Measurements from ENCODE around the gene HAUS8.

Gene HAUS8

DNA sequence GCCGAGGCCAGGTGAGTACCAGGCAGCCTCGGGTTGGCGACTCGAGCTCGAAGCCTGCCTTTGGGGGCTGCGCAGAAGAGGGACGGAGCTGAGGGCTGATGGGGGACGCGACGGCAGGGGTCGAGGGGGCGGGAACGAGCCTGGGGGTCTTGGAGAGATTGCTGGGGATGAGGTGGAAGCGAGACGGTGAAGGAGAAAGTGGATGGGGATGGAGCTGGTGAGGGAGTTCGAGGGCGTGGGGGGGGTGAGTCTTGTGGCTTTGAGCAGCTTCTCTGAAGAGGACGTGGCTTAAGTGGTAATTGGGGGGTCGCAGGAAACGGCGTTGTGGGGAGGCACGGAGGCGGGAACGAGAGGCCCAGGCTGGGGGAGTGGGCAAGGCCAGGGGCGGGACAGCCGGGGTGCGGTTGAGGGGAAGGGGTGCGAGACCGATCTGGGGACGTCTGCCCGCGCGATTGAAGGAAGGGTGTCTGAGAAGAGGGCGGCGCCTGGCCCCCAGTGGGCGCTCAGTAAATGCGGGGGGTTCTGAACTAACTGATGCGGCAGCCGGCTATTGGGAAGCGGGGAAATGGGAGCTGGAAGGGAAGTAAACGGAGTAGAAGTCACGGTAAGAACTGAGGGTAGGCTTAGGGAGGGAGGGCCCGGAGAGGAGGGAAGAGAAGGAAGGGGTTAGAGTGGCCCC lies 751 bp upstream of the HAUS8 start:
- peak; percentile 27 for DNase-seq (ENCODE audit: low read depth, low spot score)

DNA sequence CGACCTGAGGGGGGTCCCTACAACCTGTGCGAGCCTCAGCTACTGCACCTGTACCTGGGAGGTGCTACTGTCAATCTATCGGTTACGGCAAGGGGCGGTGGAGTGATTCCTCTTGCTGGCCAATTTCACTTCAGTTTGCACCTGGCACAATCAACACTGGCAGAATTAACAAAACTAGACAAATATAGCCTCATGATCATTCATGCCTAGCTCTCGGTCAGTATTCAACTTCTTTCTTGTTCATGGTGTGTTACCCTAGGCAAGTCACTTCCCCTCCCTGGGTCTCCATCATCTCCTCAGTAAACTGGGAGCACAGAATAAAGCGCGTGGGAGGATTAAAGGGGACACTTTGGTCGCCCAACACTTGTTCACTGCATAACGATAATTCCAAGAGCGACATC lies 618 bp downstream of the HAUS8 start:
- DNase-seq (ENCODE audit: low read depth, low spot score) = no peak

- DNase-seq (ENCODE audit: low read depth, low spot score) = peak; percentile 74
Observed at GRCh38 chr19:17073869-17074633, 1.2 kb downstream of the HAUS8 start.

DNA sequence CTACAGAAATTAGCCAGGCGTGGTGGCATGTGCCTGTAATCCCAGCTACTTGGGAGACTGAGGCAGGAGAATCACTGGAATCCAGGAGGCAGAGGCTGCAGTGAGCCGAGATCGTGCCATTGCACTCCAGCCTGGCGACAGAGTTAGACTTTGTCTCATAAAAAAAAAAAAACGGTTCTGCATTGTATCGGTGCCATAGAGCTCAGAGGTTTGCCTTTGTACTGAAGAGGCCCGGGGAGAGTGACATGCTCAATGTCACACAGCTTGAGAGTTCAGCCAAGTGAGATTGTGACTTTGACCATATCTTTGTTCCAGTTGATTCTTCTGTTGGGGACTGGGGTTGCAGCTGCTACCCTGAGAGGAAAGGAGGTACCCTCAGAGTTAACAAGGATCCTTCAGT lies 4.3 kb downstream of the HAUS8 start:
- DNase-seq (ENCODE audit: low read depth, low spot score) = no peak

- DNase-seq (ENCODE audit: low read depth, low spot score) = no peak
Observed at GRCh38 chr19:17070421-17070820, 4.8 kb downstream of the HAUS8 start.

GRCh38 chr19:17069193-17069592 lies 6.1 kb downstream of the HAUS8 start:
- DNase-seq (ENCODE audit: low read depth, low spot score) = no peak

DNA sequence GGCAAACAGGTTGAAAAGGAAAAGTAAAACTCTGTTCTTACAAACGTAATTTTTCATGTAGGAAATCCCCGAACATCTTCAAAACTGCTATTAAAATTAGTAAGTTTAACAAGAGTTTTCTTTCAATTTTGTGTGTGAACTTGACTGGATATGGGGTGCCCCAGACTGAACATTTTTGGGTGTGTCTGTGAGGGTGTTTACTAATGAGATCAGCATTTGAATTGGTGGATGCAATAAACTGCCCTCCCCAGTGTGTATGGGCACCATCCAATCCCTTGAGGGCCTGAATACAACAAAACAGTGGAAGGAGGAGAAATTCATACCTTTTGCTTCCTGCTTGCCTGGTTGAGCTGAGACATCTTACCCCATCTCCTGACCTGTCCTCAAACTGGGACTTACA lies 11.8 kb downstream of the HAUS8 start:
- no peak for DNase-seq (ENCODE audit: low read depth, low spot score)

DNA sequence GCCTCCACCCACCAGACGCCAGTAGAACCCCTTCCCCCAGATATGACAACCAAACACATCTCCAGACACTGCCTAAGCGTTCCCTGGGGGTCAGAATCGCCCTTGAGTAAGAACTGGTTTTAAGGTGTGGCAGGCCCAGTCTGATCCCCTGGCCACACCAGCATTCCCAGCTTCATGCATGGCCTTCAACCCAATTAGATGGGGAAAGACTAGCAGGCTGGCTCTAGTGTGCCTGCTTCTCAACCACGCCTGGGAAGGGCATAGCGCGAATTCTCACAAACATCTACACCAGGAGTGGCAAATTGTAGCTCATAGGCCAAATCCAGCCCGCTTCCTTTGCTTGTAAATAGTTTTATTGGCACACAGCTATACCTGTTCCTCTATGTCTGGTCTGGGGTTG lies 13.6 kb downstream of the HAUS8 start:
- no peak for DNase-seq (ENCODE audit: low read depth, low spot score)

GRCh38 chr19:17061205-17061604 lies 14.0 kb downstream of the HAUS8 start:
- no peak for DNase-seq (ENCODE audit: low read depth, low spot score)

DNA sequence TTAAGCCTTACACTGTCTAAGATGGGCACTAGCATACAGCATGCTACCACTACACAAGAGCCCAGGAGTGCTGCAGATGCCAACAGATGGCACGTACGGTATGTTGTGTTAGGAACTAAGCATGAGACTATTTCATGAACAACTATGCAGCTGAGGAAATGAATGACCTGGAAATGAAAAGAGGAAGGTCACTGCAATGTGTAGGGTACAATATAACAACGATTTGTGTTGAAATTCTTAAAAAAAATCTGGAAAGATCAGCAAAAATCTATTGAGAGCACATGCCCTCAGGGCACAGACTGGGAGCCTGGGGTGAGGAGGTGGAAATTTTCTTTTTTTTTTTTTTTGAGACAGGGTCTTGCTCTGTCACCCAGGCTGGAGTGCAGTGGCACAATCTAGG lies 14.4 kb downstream of the HAUS8 start:
- DNase-seq (ENCODE audit: low read depth, low spot score) = no peak

- no peak for DNase-seq (ENCODE audit: low read depth, low spot score)
Observed at GRCh38 chr19:17058236-17058635, 17.0 kb downstream of the HAUS8 start.

DNA sequence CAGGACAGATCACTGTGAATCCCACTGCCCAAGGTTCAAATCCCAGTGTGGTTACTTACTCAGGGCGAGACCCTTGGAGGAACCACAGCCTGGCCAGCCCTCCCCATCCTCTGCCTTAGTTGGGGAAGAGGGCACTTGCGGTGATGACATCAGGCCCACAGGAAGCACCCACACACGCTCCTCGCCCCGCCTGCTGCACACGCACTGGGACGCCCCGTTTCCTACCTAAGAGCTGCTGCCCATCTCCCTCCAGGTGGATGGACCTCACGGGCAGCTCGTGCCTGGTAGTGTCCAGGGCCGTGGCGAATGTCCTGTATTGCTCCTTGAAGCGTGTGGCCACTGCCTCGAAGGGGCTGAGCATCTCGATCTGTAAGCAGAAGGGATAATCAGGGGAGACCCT lies 19.6 kb downstream of the HAUS8 start:
- DNase-seq (ENCODE audit: low read depth, low spot score) = no peak

- DNase-seq (ENCODE audit: low read depth, low spot score) = no peak
Observed at GRCh38 chr19:17054746-17055145, 20.5 kb downstream of the HAUS8 start.

- DNase-seq (ENCODE audit: low read depth, low spot score) = peak; percentile 64
Observed at GRCh38 chr19:17052439-17052838, 22.8 kb downstream of the HAUS8 start.

- no peak for DNase-seq (ENCODE audit: low read depth, low spot score)
Observed at GRCh38 chr19:17049711-17050280, 25.5 kb downstream of the HAUS8 start.

DNA sequence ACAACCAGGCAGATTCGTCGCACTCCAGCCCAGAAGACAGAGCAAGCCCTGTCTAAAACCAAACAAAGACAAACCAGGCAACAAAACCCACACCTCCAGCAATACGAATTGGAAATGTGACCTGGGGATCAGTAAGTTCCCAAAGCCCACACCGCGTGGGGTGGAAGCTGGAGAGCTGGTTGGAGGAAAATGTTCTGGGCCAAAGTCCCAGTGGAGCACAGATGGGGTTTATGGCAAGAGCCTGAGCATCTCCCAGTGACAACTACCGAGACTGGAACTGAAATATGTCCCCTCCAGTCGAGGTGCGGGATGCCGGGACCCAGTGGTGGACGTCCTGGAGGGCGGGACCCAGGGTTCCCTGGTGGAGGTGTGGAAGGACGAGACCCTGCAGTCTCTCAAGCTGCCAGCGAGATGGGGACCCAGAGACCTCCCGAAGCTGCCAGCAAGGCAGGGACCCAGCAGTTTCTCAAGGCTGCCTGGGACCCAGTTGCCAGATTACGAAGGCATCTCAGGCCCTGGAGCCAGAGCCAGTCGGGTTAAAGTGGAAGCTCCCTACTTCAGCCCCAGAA lies 26.3 kb downstream of the HAUS8 start:
- DNase-seq (ENCODE audit: low read depth, low spot score) = no peak

DNA sequence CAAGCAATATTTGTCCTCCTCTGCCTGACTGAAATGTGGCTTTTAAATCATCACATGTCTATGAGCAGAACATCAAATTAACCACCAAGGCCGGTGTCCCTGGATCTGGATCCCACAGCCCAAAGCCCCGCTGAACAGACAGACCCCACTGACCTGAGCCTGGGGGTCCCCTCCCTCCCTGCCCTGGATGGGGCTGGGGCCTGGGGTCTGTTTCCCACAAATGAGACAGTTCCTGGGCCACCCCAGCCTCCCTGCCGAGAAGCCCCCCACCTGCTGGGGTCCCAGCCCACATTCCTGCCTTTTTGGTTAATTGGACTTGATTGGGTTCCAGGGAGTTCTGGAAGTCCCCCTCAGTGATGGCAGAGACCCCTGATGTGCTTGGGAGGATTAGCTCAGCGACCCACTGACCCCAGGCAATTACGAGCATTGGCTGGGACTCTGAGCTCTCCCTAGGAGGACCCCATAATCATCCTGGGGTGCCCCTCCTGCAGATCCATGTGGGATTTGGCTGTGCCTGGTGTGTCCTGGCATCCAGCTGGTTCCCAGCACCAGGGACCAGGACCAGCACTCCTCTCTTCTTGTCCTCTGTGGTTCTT lies 29.2 kb downstream of the HAUS8 start:
- DNase-seq (ENCODE audit: low read depth, low spot score) = no peak

- DNase-seq (ENCODE audit: low read depth, low spot score) = no peak
Observed at GRCh38 chr19:17043744-17044143, 31.5 kb downstream of the HAUS8 start.

GRCh38 chr19:17041976-17042375 lies 33.3 kb downstream of the HAUS8 start:
- peak; percentile 35 for DNase-seq (ENCODE audit: low read depth, low spot score)

GRCh38 chr19:17037966-17038500 lies 37.2 kb downstream of the HAUS8 start:
- DNase-seq (ENCODE audit: low read depth, low spot score) = no peak

DNA sequence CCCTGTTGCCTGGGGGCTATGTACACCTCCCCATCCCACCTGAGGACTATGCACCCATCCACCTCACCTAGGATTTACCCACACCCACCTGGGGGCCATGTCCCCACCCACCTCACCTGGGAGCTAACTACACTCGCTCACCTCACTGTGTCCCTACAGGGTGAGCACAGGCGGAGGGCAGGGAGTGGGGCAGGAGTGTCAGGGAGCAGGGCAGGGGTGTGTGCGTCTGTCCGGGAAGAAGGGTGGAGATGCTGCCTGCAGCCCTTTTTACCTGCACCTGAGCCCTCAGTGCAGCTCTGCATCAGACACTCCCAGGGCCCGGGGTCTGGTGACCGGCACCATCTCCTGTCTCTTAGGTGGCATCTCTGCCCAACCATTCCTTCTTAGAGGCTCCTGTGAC lies 38.1 kb downstream of the HAUS8 start:
- no peak for DNase-seq (ENCODE audit: low read depth, low spot score)

- no peak for DNase-seq (ENCODE audit: low read depth, low spot score)
Observed at GRCh38 chr19:17036640-17037039, 38.6 kb downstream of the HAUS8 start.

All from ELF-1 (cell line).